GM12891 (cell line): ENCODE data around the gene NTPCR.

ENCODE experiments used
- POLR2A ChIP-seq: IDR thresholded peaks from 2 replicates; pipeline ENCODE4 v1.6.1; 2011; ENCODE audit warnings: low read depth, low read length, control low read depth
- POLR2AphosphoS5 ChIP-seq: IDR thresholded peaks from 2 replicates; pipeline ENCODE4 v1.6.1; 2011; ENCODE audit warnings: low read depth, low read length, control low read depth

GRCh38 chr1:233033361-233033760, 83.0 kb downstream of the NTPCR start:
- TF ChIP-seq POLR2A = no peak
- TF ChIP-seq POLR2AphosphoS5 = no peak
